Activated effector memory CD4-positive, alpha-beta T cell treated with anti-CD3 and anti-CD28 coated beads, Interleukin-2, amount 50 U/mL, for 16 hours (primary cell): ENCODE results near the gene ITGAE.
"Not testable (repeated sequence)": the region's sequence is repeated elsewhere in the genome, so short reads cannot be mapped to it uniquely, and the experiment has no call there.

Experiments used
- DNase-seq: peaks from one replicate; pipeline ENCODE4 v3.0.0-alpha.2; 2020

Gene ITGAE

GRCh38 chr17:3759597-3760216 is 41.3 kb downstream of the ITGAE start:
- DNase-seq: no peak

DNA sequence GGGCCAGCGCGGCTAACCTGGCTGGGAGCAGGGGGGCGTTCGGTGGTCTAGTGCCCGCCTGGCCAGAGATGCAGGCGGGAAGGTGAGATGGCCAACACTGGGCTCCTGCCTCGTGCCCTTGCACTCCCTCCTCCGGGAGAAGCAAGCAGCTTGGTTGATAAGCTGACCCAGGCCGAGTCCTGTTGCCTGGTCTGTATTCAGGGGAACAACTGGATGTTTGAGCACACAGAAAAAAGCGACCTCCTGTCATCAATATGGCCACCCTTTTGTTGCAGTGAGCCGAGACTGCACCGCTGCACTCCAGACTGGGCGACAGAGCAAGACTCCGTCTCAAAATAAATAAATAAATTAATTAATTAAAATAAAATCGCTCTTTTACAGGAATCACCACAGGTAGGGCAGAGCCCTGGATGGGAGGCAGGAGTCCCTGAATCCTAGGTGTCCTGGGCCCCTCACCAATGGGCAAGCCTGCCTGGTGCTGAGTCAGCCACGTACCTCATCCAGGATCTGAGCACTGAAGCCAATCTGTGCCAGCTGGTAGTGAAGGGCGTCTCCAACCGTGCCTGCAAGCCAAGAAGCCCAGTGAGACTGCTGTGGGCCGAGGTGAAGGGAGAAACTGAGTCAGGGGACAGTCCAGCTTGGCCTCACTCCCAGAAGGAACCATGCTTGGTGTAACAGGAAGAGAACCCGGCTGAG is 45.5 kb downstream of the ITGAE start:
- no peak for DNase-seq

GRCh38 chr17:3754458-3755334 is 46.3 kb downstream of the ITGAE start:
- peak; percentile 91 for DNase-seq

- DNase-seq: no peak
Observed at GRCh38 chr17:3754066-3754457, 46.9 kb downstream of the ITGAE start.

DNA sequence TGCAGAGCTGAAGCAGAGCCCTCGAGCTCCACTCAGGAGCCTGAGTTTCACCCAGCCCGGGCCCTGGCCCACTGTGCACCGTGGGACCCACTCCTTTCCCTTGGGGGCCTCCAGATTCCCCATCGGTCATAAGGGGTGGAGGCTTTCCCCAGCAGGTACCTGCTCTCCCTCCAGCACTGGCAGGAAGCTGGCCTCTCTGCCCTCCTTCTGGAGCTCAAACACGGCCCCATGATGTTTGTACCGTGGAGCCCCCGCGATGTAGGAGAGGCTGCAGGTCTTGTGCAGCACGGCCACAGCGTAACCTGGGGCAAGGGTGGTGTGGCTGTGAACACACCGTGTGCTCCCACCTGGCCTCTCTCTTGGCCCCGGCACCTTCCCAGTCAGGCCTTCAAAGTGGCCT is 47.4 kb downstream of the ITGAE start:
- DNase-seq: no peak

DNA sequence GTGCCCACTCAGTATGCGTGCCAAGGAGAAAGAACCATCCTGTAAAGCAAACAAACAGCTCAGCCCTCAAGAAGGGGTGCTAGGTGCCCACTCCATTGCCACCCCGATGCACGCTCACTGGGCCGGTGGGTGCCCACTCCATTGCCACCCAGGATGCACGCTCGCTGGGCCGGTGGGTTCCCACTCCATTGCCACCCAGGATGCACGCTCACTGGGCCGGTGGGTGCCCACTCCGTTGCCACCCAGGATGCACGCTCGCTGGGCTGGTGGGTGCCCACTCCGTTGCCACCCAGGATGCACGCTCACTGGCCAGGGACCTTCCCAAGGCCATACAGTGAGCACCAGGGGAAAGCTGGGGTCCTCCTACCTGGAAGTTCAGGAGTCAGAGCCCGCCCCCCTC is 49.2 kb downstream of the ITGAE start:
- DNase-seq: no peak

- peak; percentile 78 for DNase-seq
Observed at GRCh38 chr17:3750926-3751325, 50.1 kb downstream of the ITGAE start.

- no peak for DNase-seq
Observed at GRCh38 chr17:3750296-3750695, 50.7 kb downstream of the ITGAE start.

DNA sequence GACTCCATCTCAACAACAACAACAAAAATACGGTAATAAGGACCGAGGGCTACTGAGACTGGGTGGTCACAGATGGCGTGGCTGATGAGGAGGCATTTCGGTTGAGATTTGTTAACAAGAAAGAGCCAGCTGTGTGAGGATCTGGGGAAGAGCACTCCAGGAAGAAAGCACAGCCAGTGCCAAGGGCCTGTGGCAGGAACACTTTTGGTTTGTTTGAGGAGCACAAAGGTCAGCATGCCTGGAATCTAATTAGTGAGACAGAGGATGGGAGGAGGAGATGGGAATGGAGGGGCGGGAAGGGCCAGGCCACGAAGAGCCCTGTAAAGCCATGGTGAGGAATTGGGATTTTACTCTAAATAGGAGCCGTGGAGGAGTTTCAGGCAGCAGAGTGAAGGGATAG is 52.4 kb downstream of the ITGAE start:
- DNase-seq: no peak

GRCh38 chr17:3747805-3748204 is 53.2 kb downstream of the ITGAE start:
- no peak for DNase-seq

DNA sequence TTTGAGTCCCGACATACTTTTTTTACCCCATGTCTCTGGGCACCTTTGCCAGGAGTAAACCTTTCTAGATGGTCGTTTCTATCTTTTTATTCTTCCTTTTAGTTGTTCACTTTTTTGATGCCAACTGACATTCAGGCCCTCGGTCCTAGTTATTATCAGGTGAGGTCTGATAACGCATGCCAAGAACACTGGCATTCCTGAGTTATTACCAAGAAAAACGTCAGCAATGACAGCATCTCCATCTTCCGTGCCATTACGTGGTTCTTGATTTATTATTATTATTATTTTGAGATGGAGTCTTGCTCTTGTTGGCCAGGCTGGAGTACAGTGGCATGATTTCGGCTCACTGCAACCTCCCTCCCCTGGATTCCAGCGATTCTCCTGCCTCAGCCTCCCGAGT is 55.9 kb downstream of the ITGAE start:
- DNase-seq: no peak

DNA sequence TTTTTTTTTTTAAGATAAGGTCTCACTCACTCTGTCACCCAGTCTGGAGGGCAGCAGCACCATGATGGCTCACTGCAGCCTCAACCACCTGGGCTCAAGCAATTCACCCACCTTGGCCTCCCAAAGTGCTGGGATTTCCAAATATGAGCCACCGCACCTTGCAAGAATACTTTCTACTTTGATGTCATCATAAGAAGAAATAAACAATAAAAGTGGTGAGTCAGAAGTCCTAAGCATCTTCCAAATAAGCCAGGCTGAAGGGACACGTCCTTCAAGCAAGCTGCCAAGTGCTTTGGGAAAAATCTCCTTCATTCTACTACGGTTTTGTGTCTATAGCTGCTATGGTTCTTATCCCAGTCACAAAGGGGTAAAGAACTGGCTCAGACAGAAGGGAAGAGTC is 57.0 kb downstream of the ITGAE start:
- no peak for DNase-seq

GRCh38 chr17:3740611-3741073 is 60.3 kb downstream of the ITGAE start:
- peak; percentile 70 for DNase-seq

DNA sequence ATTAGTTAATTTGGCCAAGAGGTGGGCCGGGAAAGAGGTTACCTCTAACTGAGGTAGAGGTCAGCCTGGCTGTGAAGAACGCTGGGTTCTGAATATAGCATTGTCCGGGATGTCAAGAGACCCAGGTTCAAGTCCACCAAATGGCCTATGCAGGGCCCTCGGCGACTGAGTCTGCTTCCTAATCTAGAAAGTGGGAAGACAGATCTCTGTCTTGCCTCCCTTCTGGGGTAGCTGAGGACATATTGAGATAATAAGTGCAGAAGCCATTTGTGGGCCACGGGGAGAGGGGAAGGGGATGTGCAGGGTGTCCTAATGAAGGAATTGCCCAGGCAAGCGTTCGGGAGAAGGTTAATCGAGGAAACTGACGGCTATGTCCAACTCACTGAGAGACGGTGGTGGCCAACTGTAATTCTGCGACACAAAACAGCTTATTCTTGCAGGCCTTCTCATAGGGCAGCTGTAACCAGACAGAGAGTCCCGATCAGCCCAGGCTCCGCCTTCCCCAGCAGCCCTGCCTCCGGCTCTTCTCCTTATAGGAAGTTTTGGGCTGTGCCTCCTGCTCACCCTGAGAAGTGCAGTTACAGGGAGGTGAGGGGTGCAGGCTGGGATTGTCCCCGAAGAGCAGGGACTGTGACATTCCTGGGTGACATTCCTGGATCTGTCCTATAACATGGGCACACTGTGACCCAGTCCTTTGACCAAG is 61.4 kb downstream of the ITGAE start:
- DNase-seq: no peak

DNA sequence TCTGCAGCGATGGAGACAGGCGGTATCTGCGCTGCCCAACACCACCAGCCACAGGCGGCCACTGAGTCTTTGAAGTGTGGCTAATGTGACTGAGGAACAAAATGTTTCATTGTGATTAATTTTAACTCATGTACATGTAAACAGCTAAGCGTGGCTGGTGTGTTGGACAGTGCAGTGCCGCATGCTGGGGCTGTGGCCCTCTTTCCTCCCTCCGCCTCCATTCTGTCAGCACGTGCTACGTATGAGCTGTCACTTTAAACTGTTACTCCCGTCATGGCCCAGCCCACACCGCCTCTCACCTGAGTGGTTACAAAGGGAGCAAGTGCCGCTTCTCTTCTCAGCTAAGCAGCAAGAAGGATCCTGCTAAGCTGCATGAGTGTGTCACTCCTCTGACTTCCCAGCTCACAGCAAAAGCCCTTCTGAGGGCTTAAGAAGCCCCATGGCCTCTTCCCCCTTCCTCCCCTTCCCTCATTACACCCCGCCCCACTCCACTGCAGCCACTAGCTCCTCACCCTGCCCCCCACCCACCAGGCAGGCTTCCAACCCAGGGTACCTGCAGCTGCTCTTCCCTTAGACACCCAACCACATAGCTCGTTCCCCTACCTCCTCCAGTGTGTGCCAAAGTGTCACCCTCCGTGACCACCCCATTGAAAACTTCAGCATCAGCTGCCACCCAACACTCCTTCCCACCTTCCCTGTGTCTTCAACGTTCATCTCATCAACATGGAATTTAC is 62.3 kb downstream of the ITGAE start:
- peak; percentile 89 for DNase-seq

GRCh38 chr17:3735515-3735914 is 65.5 kb downstream of the ITGAE start:
- DNase-seq: no peak

DNA sequence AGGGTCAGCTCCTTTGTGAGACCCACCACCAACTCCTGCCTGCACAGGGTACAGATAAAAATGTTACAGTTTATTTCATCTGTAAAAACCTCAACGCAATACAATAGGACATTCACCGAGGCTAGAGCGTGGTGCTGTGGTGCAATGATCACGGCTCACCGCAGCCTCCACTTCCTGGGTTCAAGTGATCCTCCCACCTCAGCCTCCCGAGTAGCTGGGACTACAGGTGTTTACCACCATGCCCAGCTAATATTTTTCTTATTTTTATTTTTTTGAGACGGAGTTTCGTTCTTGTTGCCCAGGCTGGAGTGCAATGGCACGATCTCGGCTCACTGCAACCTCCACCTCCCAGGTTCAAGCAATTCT is 66.1 kb downstream of the ITGAE start:
- not testable (repeated sequence) for DNase-seq

DNA sequence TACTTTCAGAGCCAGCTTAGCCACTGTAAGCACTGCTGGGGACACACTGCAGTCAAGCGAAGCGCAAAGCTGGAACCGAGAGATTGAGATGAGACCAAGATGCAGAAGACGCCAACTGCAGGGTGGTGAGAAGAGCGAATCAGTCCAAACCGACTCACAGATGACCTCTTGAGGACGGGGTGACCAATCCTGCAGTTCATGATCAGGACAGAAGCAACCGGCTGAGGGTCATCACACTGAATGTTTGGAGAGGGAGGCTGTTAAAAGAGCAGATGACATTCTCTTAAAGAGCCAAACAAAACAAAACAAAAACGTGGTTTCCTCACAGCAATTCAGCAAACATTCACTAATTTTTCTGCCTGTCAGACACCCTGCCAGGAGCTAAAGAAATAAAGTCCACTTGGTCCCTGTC is 68.8 kb downstream of the ITGAE start:
- DNase-seq: no peak

DNA sequence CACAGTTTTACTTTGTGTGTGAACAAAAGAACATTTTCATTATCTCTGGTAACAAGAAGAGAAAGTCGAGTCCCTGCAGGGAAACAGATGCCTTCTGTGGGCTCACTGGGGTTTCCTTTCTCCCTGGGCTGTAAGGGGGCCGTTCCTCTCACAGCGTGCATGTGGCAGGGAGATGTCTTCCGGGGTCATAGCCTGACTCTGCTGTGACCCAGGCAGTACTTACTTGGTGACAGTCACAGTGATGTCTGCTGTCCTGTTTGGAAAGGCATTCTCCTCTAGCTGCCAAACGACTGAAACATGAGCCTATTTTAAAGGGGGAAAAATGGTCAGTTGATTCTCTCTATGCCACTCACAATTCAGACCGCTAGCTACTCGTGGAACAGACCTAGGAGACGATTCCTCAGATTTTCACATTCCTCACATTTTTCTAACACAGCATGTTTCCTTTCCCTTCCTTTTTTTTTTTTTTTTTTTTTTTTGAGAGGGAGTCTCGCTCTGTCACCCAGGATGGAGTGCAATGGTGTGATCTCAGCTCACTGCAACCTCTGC is 70.0 kb downstream of the ITGAE start:
- no peak for DNase-seq

DNA sequence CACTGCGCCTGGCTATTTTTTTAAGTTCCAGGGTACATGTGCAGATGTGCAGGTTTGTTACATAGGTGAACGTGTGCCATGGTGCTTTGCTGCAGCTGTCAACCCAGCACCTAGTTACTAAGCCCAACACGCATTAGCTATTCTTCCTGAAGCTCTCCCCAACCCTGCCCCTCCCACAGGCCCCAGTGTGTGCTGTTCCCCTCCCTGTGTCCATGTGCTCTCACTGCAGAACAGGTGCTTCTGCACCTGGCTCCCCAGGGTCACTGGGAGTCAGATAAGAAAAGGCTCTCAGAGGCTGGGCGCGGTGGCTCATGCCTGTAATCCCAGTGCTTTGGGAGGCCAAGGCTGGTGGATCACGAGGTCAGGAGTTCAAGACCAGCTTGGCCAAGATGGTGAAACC is 71.1 kb downstream of the ITGAE start:
- DNase-seq: no peak

- DNase-seq: not testable (repeated sequence)
Observed at GRCh38 chr17:3728099-3728498, 72.9 kb downstream of the ITGAE start.

DNA sequence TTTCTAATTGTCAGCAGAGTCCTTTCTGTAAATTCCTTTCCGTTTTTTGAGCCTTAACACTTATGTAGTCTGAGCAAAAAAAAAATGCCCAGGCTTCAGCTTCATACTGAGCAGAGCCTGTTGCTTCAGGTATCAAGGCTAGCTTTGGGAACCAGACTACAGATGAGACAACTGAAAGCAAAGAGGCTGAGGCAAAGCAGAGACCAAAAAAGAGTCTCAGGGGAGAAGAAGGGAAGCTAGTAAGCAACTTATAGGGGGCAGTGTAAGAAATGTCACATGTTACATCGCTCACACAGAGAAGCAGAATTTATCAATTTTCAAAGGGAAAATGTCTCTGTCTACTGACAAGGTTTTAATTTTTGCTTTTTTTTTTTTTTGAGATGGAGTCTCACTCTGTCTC is 73.9 kb downstream of the ITGAE start:
- DNase-seq: no peak
